IMR-90 (cell line): Measurements from ENCODE around the gene CDK6.

ENCODE experiments used
- BHLHE40 ChIP-seq: fragments of 150-350 bp; IDR thresholded peaks from 2 replicates; pipeline ENCODE4 v1.6.1; 2016; ENCODE audit warnings: mild to moderate bottlenecking, low read depth, low read length
- CEBPB ChIP-seq: IDR thresholded peaks from 2 replicates; pipeline ENCODE4 v1.6.1; 2012; ENCODE audit warnings: low read depth, low read length, improper control_type of control experiment
- FOS ChIP-seq: fragments of 150-350 bp; IDR thresholded peaks from 2 replicates; pipeline ENCODE4 v1.6.1; 2016; ENCODE audit warnings: low read depth, low read length
- POLR2A ChIP-seq: IDR thresholded peaks from 2 replicates; pipeline ENCODE4 v1.6.1; 2012; ENCODE audit warnings: mild to moderate bottlenecking, low read depth, low read length
- TF ChIP-seq, protein P1 (sequence below): conservative IDR thresholded peaks from 2 replicates; pipeline ENCODE4 v1.5.1; 2012; ENCODE audit warnings: mild to moderate bottlenecking, low read depth, low read length, improper control_type of control experiment

- TF ChIP-seq POLR2A (no peak), FOS (no peak), CEBPB (no peak), BHLHE40 (no peak)
- TF ChIP-seq, protein P1, sequence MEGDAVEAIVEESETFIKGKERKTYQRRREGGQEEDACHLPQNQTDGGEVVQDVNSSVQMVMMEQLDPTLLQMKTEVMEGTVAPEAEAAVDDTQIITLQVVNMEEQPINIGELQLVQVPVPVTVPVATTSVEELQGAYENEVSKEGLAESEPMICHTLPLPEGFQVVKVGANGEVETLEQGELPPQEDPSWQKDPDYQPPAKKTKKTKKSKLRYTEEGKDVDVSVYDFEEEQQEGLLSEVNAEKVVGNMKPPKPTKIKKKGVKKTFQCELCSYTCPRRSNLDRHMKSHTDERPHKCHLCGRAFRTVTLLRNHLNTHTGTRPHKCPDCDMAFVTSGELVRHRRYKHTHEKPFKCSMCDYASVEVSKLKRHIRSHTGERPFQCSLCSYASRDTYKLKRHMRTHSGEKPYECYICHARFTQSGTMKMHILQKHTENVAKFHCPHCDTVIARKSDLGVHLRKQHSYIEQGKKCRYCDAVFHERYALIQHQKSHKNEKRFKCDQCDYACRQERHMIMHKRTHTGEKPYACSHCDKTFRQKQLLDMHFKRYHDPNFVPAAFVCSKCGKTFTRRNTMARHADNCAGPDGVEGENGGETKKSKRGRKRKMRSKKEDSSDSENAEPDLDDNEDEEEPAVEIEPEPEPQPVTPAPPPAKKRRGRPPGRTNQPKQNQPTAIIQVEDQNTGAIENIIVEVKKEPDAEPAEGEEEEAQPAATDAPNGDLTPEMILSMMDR = no peak
Measured at GRCh38 chr7:92714280-92714679, 122.1 kb downstream of the CDK6 start.
